ENCODE measurements around the gene RARRES2. TPM values are rescaled to one million over a fixed set of nuclear protein-coding genes. Genes with fewer than 3 reads are reported as not detected.

The RARRES2 gene
- total RNA-seq, 1 experiment from 2014 or later = 2.1 TPM

- no peak for TF ChIP-seq REST (IDR thresholded peaks at IDR 0.05; ENCODE audit: low read depth)
- no peak for TF ChIP-seq RAD21 (IDR thresholded peaks at IDR 0.05; ENCODE audit: low read depth)
Measured at GRCh38 chr7:150370612-150371071, 29.2 kb upstream of the RARRES2 start (continued).

GRCh38 chr7:150369748-150370501 is 28.5 kb upstream of the RARRES2 start:
- ChIA-PET RAD21 (ENCODE audit: low non-redundant PET in 1 of 2, low total read pairs in 2 of 2, uncharacterized antibody in 2 of 2, unreplicated experiment in 2 of 2) (no interaction called here), CTCF (no interaction called here), POLR2A (interaction anchor here (2.6 kb wide), 1 partner anchor 8 kb away, joined by 15 read pairs; no protein-coding TSS in a partner anchor)
- Histone ChIP-seq H4K20me1 (ENCODE audit: insufficient read depth) (no peaks in the 10 kb centered on the region), H3K9ac (ENCODE audit: low read length) (peak overlapping the region; percentile 89), H3K27ac (ENCODE audit: low read depth, low read length) (peak overlapping the region; percentile 98), H3K4me2 (ENCODE audit: low read length) (peak overlapping the region; percentile 89), H3K9me3 (ENCODE audit: control insufficient read depth in 1 of 2, insufficient read depth in 1 of 2, low read depth in 1 of 2, low read length in 2 of 2) (no peaks in the 10 kb centered on the region), H3K9me2 (ENCODE audit: insufficient read depth) (no peaks in the 10 kb centered on the region), H3K4me3 (replicated peaks in 1 of 2; ENCODE audit: low read depth in 1 of 2, low read length in 2 of 2) (peak overlapping the region; percentile 76), H3K4me1 (ENCODE audit: control insufficient read depth in 1 of 2, insufficient read depth in 2 of 2, low read length in 2 of 2) (peaks cover 13 to 24% of the 10 kb centered on the region in 2 experiments), H3K79me2 (ENCODE audit: insufficient read depth, low read length) (peaks cover 44% of the 10 kb centered on the region), H3K36me3 (ENCODE audit: control insufficient read depth in 1 of 2, insufficient read depth in 2 of 2, low read length in 2 of 2) (peaks cover 11 to 16% of the 10 kb centered on the region in 2 experiments; a peak in 3 of 4 replicates), H3K27me3 (ENCODE audit: insufficient read depth, low read length) (no peaks in the 10 kb centered on the region), H2AFZ (ENCODE audit: low read depth, low read length, poor library complexity, severe bottlenecking) (no peak overlapping the region)
- no peak for TF ChIP-seq FOSL1 (IDR thresholded peaks at IDR 0.05; ENCODE audit: low read depth)
- TF ChIP-seq MAX (IDR thresholded peaks at IDR 0.05) = no peak
- no peak for TF ChIP-seq CTCF (IDR thresholded peaks at IDR 0.05 in 2 of 3, conservative IDR thresholded peaks at IDR 0.05 in 1 of 3; ENCODE audit: borderline replicate concordance in 1 of 3, insufficient read depth in 1 of 3, low read depth in 2 of 3, low read length in 2 of 3)
- TF ChIP-seq POLR2AphosphoS5 (IDR thresholded peaks at IDR 0.05; ENCODE audit: low read depth, low read length) = no peak
- no peak for TF ChIP-seq ZBTB33 (IDR thresholded peaks at IDR 0.05; ENCODE audit: extremely low read depth, insufficient replicate concordance, low read length)
- no peak for TF ChIP-seq CBX3 (IDR thresholded peaks at IDR 0.05; ENCODE audit: low read depth)
- DNase-seq (ENCODE audit: low read depth, low spot score) (no peak), ATAC-seq (no peak)
- TSS peak; percentile 40 for BruUV-seq (replicated peaks)
- intact Hi-C loops (cut with micrococcal nuclease) = loop anchor here (5.0 to 10.0 kb wide), 2 partner anchors 32 to 65 kb away; no protein-coding TSS in a partner anchor

Data from HCT116 (cell line).